ENCODE data around the gene LDLRAD4. TPM values are rescaled to one million over a fixed set of nuclear protein-coding genes. Genes with fewer than 3 reads are reported as not detected.
"Not testable (repeated sequence)": the region's sequence is repeated elsewhere in the genome, so short reads cannot be mapped to it uniquely, and the experiment has no call there.

The LDLRAD4 gene
- total RNA-seq, 1 experiment from 2014 or later = 3.6 TPM

DNA sequence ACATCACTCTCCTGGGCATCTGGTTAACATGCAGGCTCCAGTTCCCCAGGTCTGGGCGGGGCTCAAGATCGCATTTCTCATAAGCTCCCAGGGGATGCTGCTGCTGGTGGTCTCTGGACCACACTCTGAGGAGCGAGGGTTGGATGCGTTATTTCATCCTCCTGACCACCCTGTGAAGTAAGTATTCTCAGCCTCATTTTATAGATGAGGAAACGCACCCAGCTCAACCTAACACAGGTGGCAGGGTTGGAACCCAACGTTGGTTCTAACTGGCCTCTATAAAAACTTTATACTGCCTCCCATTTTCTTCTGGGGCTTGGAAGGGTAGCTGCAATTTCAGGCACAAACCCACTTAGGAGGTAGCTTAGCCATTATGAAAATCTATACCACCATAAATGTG, 387.3 kb downstream of the LDLRAD4 start:
- Histone ChIP-seq H3K36me3 (ENCODE audit: insufficient read depth, low read length, poor library complexity, severe bottlenecking) (no peaks in the 10 kb centered on the region), H3K4me3 (ENCODE audit: low read depth, low read length, poor library complexity, severe bottlenecking) (no peak overlapping the region), H3K27ac (ENCODE audit: low read depth, low read length, poor library complexity, severe bottlenecking) (no peak overlapping the region), H3K4me1 (ENCODE audit: insufficient read depth, low read length, poor library complexity, severe bottlenecking) (peaks cover 5% of the 10 kb centered on the region), H3K9me3 (ENCODE audit: low read depth, low read length, poor library complexity, severe bottlenecking) (no peaks in the 10 kb centered on the region), H3K27me3 (replicated peaks; ENCODE audit: insufficient read depth, low read depth, low read length, poor library complexity) (no peaks in the 10 kb centered on the region)
- ChIA-PET CTCF (interaction anchor here (0.5 kb wide), 1 partner anchor 9 kb away, joined by 3 read pairs; no protein-coding TSS in a partner anchor), POLR2A (ENCODE audit: low non-redundant PET) (no interaction called here)
- intact Hi-C loops (cut with micrococcal nuclease; ENCODE audit: unreplicated experiment) = no loop called here
- no peak for TF ChIP-seq EZH2 (IDR thresholded peaks at IDR 0.05; ENCODE audit: borderline replicate concordance, low read depth, low read length, poor library complexity, severe bottlenecking)
- TF ChIP-seq, protein P1, sequence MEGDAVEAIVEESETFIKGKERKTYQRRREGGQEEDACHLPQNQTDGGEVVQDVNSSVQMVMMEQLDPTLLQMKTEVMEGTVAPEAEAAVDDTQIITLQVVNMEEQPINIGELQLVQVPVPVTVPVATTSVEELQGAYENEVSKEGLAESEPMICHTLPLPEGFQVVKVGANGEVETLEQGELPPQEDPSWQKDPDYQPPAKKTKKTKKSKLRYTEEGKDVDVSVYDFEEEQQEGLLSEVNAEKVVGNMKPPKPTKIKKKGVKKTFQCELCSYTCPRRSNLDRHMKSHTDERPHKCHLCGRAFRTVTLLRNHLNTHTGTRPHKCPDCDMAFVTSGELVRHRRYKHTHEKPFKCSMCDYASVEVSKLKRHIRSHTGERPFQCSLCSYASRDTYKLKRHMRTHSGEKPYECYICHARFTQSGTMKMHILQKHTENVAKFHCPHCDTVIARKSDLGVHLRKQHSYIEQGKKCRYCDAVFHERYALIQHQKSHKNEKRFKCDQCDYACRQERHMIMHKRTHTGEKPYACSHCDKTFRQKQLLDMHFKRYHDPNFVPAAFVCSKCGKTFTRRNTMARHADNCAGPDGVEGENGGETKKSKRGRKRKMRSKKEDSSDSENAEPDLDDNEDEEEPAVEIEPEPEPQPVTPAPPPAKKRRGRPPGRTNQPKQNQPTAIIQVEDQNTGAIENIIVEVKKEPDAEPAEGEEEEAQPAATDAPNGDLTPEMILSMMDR (conservative IDR thresholded peaks at IDR 0.05; ENCODE audit: low read depth, low read length) = no peak
- BruUV-seq (replicated peaks) = no TSS peak
- no peak for DNase-seq (ENCODE audit: low spot score)

DNA sequence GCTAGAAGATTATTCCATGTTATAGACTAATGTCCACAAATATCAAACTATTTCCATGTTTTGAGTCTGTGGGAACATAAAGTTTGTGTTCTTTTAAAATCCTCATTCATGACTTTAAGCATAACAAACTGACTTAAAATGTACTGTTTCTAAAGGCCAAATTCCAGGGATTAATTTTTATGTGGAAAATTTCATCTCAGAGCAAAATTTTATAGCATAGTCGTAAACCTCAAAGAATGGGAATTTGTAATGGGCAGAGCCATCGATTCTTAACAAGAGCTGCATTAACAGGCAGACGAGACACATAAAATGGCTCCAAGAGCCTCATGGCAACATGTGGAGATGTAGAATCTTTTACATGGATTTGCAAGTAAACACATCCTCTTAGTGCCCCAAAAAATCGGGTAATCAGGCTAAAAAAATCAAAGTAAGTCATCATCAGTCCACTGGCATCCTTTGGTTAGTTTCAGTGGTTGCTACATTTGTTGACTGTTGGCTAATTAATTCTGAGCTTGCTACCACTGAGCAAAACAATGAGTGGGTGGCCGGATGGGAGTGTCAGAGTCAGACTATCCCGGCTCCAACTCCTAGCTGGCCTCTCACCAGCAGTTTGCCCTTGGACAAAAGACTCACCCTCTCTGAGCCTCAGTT, 388.2 kb downstream of the LDLRAD4 start:
- Histone ChIP-seq H3K4me1 (ENCODE audit: insufficient read depth, low read length, poor library complexity, severe bottlenecking) (peaks cover 13% of the 10 kb centered on the region), H3K9me3 (ENCODE audit: low read depth, low read length, poor library complexity, severe bottlenecking) (no peaks in the 10 kb centered on the region), H3K4me3 (ENCODE audit: low read depth, low read length, poor library complexity, severe bottlenecking) (no peak overlapping the region), H3K27ac (ENCODE audit: low read depth, low read length, poor library complexity, severe bottlenecking) (no peak overlapping the region), H3K36me3 (ENCODE audit: insufficient read depth, low read length, poor library complexity, severe bottlenecking) (no peaks in the 10 kb centered on the region), H3K27me3 (replicated peaks; ENCODE audit: insufficient read depth, low read depth, low read length, poor library complexity) (peaks cover 4% of the 10 kb centered on the region)
- POLR2A ChIA-PET (ENCODE audit: low non-redundant PET) = no interaction called here
- intact Hi-C loops (cut with micrococcal nuclease; ENCODE audit: unreplicated experiment) = no loop called here
- TF ChIP-seq EZH2 (IDR thresholded peaks at IDR 0.05; ENCODE audit: borderline replicate concordance, low read depth, low read length, poor library complexity, severe bottlenecking) = no peak
- TF ChIP-seq, protein P1 (conservative IDR thresholded peaks at IDR 0.05; ENCODE audit: low read depth, low read length) = no peak
- CTCF ChIA-PET = no interaction called here
- no peak for DNase-seq (ENCODE audit: low spot score)
- BruUV-seq (replicated peaks) = no TSS peak

DNA sequence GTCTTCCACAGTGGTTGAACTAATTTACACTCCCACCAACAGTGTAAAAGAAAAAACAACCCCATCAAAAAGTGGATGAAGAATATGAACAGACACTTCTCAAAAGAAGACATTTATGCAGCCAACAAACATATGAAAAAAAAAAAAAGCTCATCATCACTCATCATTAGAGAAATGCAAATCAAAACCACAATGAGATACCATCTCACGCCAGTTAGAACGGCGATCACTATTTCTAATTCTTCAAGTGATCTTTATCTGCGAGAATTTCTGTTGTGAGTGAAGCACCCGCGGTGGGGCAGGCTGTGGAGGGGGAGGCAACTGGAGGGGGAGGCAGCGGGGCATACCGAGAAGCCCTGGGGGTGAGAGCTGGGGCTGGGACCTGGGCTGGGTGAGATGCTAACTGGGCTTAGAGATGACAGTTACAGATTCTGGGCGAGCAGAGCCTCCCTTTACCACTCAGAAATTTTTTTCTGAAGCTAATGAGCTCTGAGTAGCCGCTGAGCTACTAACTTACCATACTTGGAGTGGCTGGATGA, 389.5 kb downstream of the LDLRAD4 start:
- CTCF ChIA-PET; DNase-seq (ENCODE audit: low spot score); H3K9me3 ChIP-seq (ENCODE audit: low read depth, low read length, poor library complexity, severe bottlenecking); H3K4me3 ChIP-seq (ENCODE audit: low read depth, low read length, poor library complexity, severe bottlenecking); H3K36me3 ChIP-seq (ENCODE audit: insufficient read depth, low read length, poor library complexity, severe bottlenecking); POLR2A ChIA-PET (ENCODE audit: low non-redundant PET); H3K27ac ChIP-seq (ENCODE audit: low read depth, low read length, poor library complexity, severe bottlenecking); intact Hi-C loops (cut with micrococcal nuclease; ENCODE audit: unreplicated experiment); BruUV-seq (replicated peaks): not testable (repeated sequence)
- peaks cover 17% of the 10 kb centered on the region for H3K27me3 ChIP-seq (replicated peaks; ENCODE audit: insufficient read depth, low read depth, low read length, poor library complexity)
- H3K4me1 ChIP-seq (ENCODE audit: insufficient read depth, low read length, poor library complexity, severe bottlenecking) = peaks cover 13% of the 10 kb centered on the region

All from A673 (cell line).